Neural progenitor cell (in vitro differentiated cells): ENCODE measurements around the gene CDCP1. TPM values are rescaled to one million over a fixed set of nuclear protein-coding genes. Genes with fewer than 3 reads are reported as not detected.

Experiments used
- DNase-seq: peaks from one replicate; pipeline ENCODE4 v3.0.0-alpha.2; 2016; ENCODE audit warnings: low spot score
- H2AFZ ChIP-seq: fragments of 200-600 bp; sonication (generic); replicated peaks from 2 replicates; pipeline ENCODE4 v1.6.1; 2016; ENCODE audit warnings: antibody characterized with exemption
- H3F3A ChIP-seq: fragments of 200-600 bp; sonication (generic); 2 replicates; pipeline ENCODE4 v1.6.1; 2016; ENCODE audit warnings: antibody characterized with exemption, low read depth
- H3K27ac ChIP-seq: fragments of 200-600 bp; sonication (generic); 2 replicates; pipeline ENCODE4 v1.5.1; 2016; ENCODE audit warnings: mild to moderate bottlenecking
- H3K27me3 ChIP-seq: fragments of 200-600 bp; sonication (generic); 2 replicates; pipeline ENCODE4 v1.6.1; 2016; ENCODE audit warnings: mild to moderate bottlenecking, moderate library complexity
- H3K36me3 ChIP-seq: fragments of 200-600 bp; sonication (generic); 2 replicates; pipeline ENCODE4 v1.5.1; 2016
- H3K4me1 ChIP-seq: fragments of 200-600 bp; sonication (generic); 2 replicates; pipeline ENCODE4 v1.6.1; 2016; ENCODE audit warnings: mixed run types
- H3K4me2 ChIP-seq: fragments of 200-600 bp; sonication (generic); 2 replicates; pipeline ENCODE4 v1.6.1; 2016
- H3K4me3 ChIP-seq: fragments of 200-600 bp; sonication (generic); 2 replicates; pipeline ENCODE4 v1.5.1; 2016
- H3K79me2 ChIP-seq: fragments of 200-600 bp; sonication (generic); 2 replicates; pipeline ENCODE4 v1.6.1; 2016; ENCODE audit warnings: low read depth
- H3K9ac ChIP-seq: fragments of 200-600 bp; sonication (generic); 2 replicates; pipeline ENCODE4 v1.6.1; 2016
- H3K9me3 ChIP-seq: fragments of 200-600 bp; sonication (generic); 2 replicates; pipeline ENCODE4 v1.5.1; 2016; ENCODE audit warnings: low read depth
- H4K20me1 ChIP-seq: fragments of 200-600 bp; sonication (generic); 2 replicates; pipeline ENCODE4 v1.6.1; 2016; ENCODE audit warnings: low read depth
- H3K27ac Mint-ChIP-seq: 3 replicates; pipeline ENCODE4 v1.8.0; 2021; ENCODE audit warnings: mixed read lengths
- H3K27me3 Mint-ChIP-seq: 2 replicates; pipeline ENCODE4 v1.8.0; 2022; ENCODE audit warnings: low read depth, mild to moderate bottlenecking, inconsistent platforms, moderate library complexity, mixed read lengths; ENCODE audit not compliant: insufficient read depth
- H3K36me3 Mint-ChIP-seq: 3 replicates; pipeline ENCODE4 v1.8.0; 2021; ENCODE audit warnings: mixed read lengths
- H3K4me1 Mint-ChIP-seq: 3 replicates; pipeline ENCODE4 v1.8.0; 2021; ENCODE audit warnings: mixed read lengths
- H3K4me3 Mint-ChIP-seq: 3 replicates; pipeline ENCODE4 v1.8.0; 2021; ENCODE audit warnings: mild to moderate bottlenecking, moderate library complexity, mixed read lengths
- H3K9me3 Mint-ChIP-seq: 3 replicates; pipeline ENCODE4 v1.8.0; 2020; ENCODE audit warnings: mixed read lengths
- CTCF ChIP-seq: fragments of 200-600 bp; sonication (generic); IDR thresholded peaks from 2 replicates; pipeline ENCODE4 v1.5.1; 2017; ENCODE audit warnings: antibody characterized with exemption, mild to moderate bottlenecking
- EZH2 ChIP-seq: fragments of 200-600 bp; sonication (generic); IDR thresholded peaks from 2 replicates; pipeline ENCODE4 v1.6.1; 2017; ENCODE audit warnings: antibody characterized with exemption, mild to moderate bottlenecking, moderate library complexity
- EZH2phosphoT487 ChIP-seq: fragments of 200-600 bp; sonication (generic); IDR thresholded peaks from 2 replicates; pipeline ENCODE4 v1.6.1; 2017; ENCODE audit warnings: antibody characterized with exemption
- total RNA-seq: library from RNA; depleted of rRNA; stranded (reverse); fragments of >200 nt; gene quantifications from 2 replicates; pipeline ENCODE4 v1.2.3, GENCODE V29; 2015; ENCODE audit warnings: low replicate concordance

CDCP1 gene
- total RNA-seq, 1 donor from 2014 or later = 0.24 TPM

- DNase-seq = no peak
- H3K9me3 Mint-ChIP-seq = no peaks in the 10 kb centered on the region
Measured at GRCh38 chr3:45088543-45089358, 57.4 kb downstream of the CDCP1 start.

GRCh38 chr3:45087155-45087554, 59.0 kb downstream of the CDCP1 start:
- H4K20me1 ChIP-seq = no peaks in the 10 kb centered on the region
- no peak overlapping the region for H3K27ac Mint-ChIP-seq
- no peak overlapping the region for H3K27ac ChIP-seq
- H3K36me3 ChIP-seq = no peaks in the 10 kb centered on the region
- no peak overlapping the region for H3K4me2 ChIP-seq
- peaks cover 10% of the 10 kb centered on the region for H3K27me3 Mint-ChIP-seq
- DNase-seq = no peak
- H3K9ac ChIP-seq = no peak overlapping the region
- no peak overlapping the region for H3K4me3 ChIP-seq
- H3K4me1 Mint-ChIP-seq = peaks cover 3% of the 10 kb centered on the region
- no peaks in the 10 kb centered on the region for H3K9me3 ChIP-seq
- no peaks in the 10 kb centered on the region for H3K36me3 Mint-ChIP-seq
- no peak for TF ChIP-seq CTCF
- no peak for TF ChIP-seq EZH2phosphoT487
- no peak for TF ChIP-seq EZH2
- H3K4me1 ChIP-seq = peaks cover 11% of the 10 kb centered on the region
- H2AFZ ChIP-seq = peak overlapping the region; percentile 36
- H3F3A ChIP-seq = no peaks in the 10 kb centered on the region
- no peaks in the 10 kb centered on the region for H3K27me3 ChIP-seq
- H3K9me3 Mint-ChIP-seq = no peaks in the 10 kb centered on the region
- no peaks in the 10 kb centered on the region for H3K79me2 ChIP-seq
- peak overlapping the region; percentile 22 for H3K4me3 Mint-ChIP-seq

More at GRCh38 chr3:45088543-45089358, 57.4 kb downstream of the CDCP1 start:
- TF ChIP-seq EZH2 (no peak), CTCF (no peak), EZH2phosphoT487 (no peak)
- H4K20me1 ChIP-seq = no peaks in the 10 kb centered on the region
- H3K36me3 Mint-ChIP-seq = no peaks in the 10 kb centered on the region
- no peak overlapping the region for H3K4me3 ChIP-seq
- H3K27ac Mint-ChIP-seq = peak overlapping the region; percentile 48
- peaks cover 11% of the 10 kb centered on the region for H3K4me1 Mint-ChIP-seq
- no peak overlapping the region for H3K4me2 ChIP-seq
- H3F3A ChIP-seq = no peaks in the 10 kb centered on the region
- H2AFZ ChIP-seq = no peak overlapping the region
- H3K36me3 ChIP-seq = no peaks in the 10 kb centered on the region
- peaks cover 10% of the 10 kb centered on the region for H3K27me3 Mint-ChIP-seq
- H3K4me3 Mint-ChIP-seq = no peak overlapping the region
- H3K27ac ChIP-seq = no peak overlapping the region
- H3K9me3 ChIP-seq = no peaks in the 10 kb centered on the region
- H3K27me3 ChIP-seq = no peaks in the 10 kb centered on the region
- H3K79me2 ChIP-seq = no peaks in the 10 kb centered on the region
- peaks cover 11% of the 10 kb centered on the region for H3K4me1 ChIP-seq
- no peak overlapping the region for H3K9ac ChIP-seq

- H3K4me2 ChIP-seq = no peak overlapping the region
- Mint-ChIP-seq H3K27me3 (peaks cover 10% of the 10 kb centered on the region), H3K9me3 (no peaks in the 10 kb centered on the region), H3K4me3 (no peak overlapping the region), H3K4me1 (peaks cover 2% of the 10 kb centered on the region), H3K27ac (no peak overlapping the region), H3K36me3 (no peaks in the 10 kb centered on the region)
- H3K4me1 ChIP-seq = peaks cover 11% of the 10 kb centered on the region
- H3K27me3 ChIP-seq = no peaks in the 10 kb centered on the region
- no peaks in the 10 kb centered on the region for H3K9me3 ChIP-seq
- no peaks in the 10 kb centered on the region for H4K20me1 ChIP-seq
- H3F3A ChIP-seq = no peaks in the 10 kb centered on the region
- H3K36me3 ChIP-seq = no peaks in the 10 kb centered on the region
- H3K27ac ChIP-seq = no peak overlapping the region
- no peak overlapping the region for H3K9ac ChIP-seq
- no peak for TF ChIP-seq EZH2
- TF ChIP-seq CTCF = no peak
- TF ChIP-seq EZH2phosphoT487 = no peak
- no peaks in the 10 kb centered on the region for H3K79me2 ChIP-seq
- no peak for DNase-seq
- no peak overlapping the region for H2AFZ ChIP-seq
- H3K4me3 ChIP-seq = no peak overlapping the region
Measured at GRCh38 chr3:45084820-45085816, 61.1 kb downstream of the CDCP1 start.
